ENCODE results near the gene DAB2IP. TPM values are rescaled to one million over a fixed set of nuclear protein-coding genes. Genes with fewer than 3 reads are reported as not detected.

Gene DAB2IP
- total RNA-seq, 2 experiments from 2014 or later: 0.06 TPM; not detected in 1

DNA sequence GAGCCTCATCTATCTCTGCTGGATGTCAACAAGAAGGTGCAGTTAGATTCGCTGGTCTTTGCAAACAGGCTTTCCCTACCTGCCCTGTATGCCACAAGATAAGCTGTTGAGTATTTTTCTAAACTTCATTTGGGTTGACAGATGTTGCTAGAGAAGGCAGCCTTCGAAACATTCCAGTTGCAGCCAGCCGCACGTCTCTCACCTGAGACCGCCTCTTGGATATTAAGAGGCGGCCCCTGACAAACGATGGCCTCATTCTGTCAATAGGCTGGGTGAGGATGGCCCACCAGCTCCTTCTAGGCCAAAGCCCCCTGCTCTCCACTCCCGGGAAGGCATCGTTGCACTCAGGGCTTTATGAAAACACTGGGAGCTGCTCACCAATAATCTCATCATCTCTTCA lies 181.6 kb downstream of the DAB2IP start:
- no peak overlapping the region for H3K27ac Mint-ChIP-seq
- DNase-seq: no peak
- no peaks in the 10 kb centered on the region for H3K4me1 Mint-ChIP-seq (ENCODE audit: low read depth)
- Histone ChIP-seq H3K4me1 (ENCODE audit: insufficient read depth, low read length) (no peaks in the 10 kb centered on the region), H3K27me3 (ENCODE audit: control insufficient read depth in 1 of 2, insufficient read depth in 2 of 2, low read length in 2 of 2) (no peaks in the 10 kb centered on the region), H3K36me3 (ENCODE audit: insufficient read depth, low read length) (no peaks in the 10 kb centered on the region), H3K4me3 (ENCODE audit: low read length) (no peak overlapping the region), H3K27ac (ENCODE audit: low read depth in 1 of 2, low read length in 2 of 2) (no peak overlapping the region), H3K9me3 (ENCODE audit: control insufficient read depth in 1 of 2, insufficient read depth in 1 of 2, low read length in 2 of 2) (no peaks in the 10 kb centered on the region)
- intact Hi-C loops (cut with DNase I, micrococcal nuclease): no loop called here
- no peak for ATAC-seq (ENCODE audit: poor library complexity)
- CTCF ChIA-PET: no interaction called here
- POLR2A ChIA-PET: no interaction called here
- no peaks in the 10 kb centered on the region for H3K9me3 Mint-ChIP-seq
- no peaks in the 10 kb centered on the region for H3K27me3 Mint-ChIP-seq
- H3K36me3 Mint-ChIP-seq (ENCODE audit: low read depth): no peaks in the 10 kb centered on the region
- H3K4me3 Mint-ChIP-seq: no peak overlapping the region
- TF ChIP-seq, protein P1, sequence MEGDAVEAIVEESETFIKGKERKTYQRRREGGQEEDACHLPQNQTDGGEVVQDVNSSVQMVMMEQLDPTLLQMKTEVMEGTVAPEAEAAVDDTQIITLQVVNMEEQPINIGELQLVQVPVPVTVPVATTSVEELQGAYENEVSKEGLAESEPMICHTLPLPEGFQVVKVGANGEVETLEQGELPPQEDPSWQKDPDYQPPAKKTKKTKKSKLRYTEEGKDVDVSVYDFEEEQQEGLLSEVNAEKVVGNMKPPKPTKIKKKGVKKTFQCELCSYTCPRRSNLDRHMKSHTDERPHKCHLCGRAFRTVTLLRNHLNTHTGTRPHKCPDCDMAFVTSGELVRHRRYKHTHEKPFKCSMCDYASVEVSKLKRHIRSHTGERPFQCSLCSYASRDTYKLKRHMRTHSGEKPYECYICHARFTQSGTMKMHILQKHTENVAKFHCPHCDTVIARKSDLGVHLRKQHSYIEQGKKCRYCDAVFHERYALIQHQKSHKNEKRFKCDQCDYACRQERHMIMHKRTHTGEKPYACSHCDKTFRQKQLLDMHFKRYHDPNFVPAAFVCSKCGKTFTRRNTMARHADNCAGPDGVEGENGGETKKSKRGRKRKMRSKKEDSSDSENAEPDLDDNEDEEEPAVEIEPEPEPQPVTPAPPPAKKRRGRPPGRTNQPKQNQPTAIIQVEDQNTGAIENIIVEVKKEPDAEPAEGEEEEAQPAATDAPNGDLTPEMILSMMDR (IDR thresholded peaks at IDR 0.05): no peak

Other genes with a start within 250 kb of the DAB2IP start
- gene GGTA1, start 151.8 kb upstream of the DAB2IP start, total RNA-seq: not detected

Data from CD4-positive, alpha-beta T cell (primary cell).